Measurements from ENCODE around the gene OGN. TPM values are rescaled to one million over a fixed set of nuclear protein-coding genes. Genes with fewer than 3 reads are reported as not detected.

The OGN gene
- total and polyA plus RNA-seq, 12 donors: 3.0 to 33.2 (median 14.4) TPM

DNA sequence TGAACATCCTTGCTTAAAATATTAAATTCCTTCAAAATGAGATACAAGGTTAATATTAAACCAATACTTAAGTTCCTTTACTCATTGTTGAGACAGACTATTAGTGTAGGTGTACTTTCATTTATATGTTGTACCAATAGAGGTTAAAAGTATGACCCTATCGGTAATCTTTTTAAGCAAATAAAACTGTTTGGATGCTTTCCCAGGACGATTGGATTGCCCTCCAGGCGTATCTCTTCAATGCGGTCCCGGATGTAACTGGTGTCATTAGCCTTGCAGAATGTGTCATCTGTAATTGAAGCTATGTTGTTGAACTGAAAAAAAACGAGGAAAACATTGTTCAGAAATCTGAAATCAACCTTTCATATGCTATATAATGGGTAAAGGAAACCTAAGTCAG is 18.9 kb downstream of the OGN start:
- H3K27ac ChIP-seq: peak overlapping the region in 1 of 5 donors; percentile 6
- H3K4me3 ChIP-seq: no peak overlapping the region
- no peaks in the 10 kb centered on the region for H3K36me3 ChIP-seq (replicated peaks in 1 of 2)
- intact Hi-C loops (cut with DNase I): no loop called here
- TF ChIP-seq, protein P1, sequence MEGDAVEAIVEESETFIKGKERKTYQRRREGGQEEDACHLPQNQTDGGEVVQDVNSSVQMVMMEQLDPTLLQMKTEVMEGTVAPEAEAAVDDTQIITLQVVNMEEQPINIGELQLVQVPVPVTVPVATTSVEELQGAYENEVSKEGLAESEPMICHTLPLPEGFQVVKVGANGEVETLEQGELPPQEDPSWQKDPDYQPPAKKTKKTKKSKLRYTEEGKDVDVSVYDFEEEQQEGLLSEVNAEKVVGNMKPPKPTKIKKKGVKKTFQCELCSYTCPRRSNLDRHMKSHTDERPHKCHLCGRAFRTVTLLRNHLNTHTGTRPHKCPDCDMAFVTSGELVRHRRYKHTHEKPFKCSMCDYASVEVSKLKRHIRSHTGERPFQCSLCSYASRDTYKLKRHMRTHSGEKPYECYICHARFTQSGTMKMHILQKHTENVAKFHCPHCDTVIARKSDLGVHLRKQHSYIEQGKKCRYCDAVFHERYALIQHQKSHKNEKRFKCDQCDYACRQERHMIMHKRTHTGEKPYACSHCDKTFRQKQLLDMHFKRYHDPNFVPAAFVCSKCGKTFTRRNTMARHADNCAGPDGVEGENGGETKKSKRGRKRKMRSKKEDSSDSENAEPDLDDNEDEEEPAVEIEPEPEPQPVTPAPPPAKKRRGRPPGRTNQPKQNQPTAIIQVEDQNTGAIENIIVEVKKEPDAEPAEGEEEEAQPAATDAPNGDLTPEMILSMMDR (IDR thresholded peaks at IDR 0.05): no peak
- TF ChIP-seq POLR2A (IDR thresholded peaks at IDR 0.05): no peak
- H3K9me3 ChIP-seq (replicated peaks in 1 of 3): no peaks in the 10 kb centered on the region
- no peak for DNase-seq
- peaks cover 0 to 6% of the 10 kb centered on the region in 2 donors for H3K4me1 ChIP-seq (replicated peaks in 1 of 2)
- H3K27me3 ChIP-seq: no peaks in the 10 kb centered on the region
- WGBS, 4 donors: 62 to 72% (median 71%) methylated on average over 6 of the region's 6 CpGs

GRCh38 chr9:92385001-92385400 is 19.4 kb downstream of the OGN start:
- intact Hi-C loops (cut with DNase I): no loop called here
- no peak for DNase-seq
- TF ChIP-seq, protein P1 (IDR thresholded peaks at IDR 0.05): no peak
- no peak for TF ChIP-seq POLR2A (IDR thresholded peaks at IDR 0.05)
- H3K27ac ChIP-seq: no peak overlapping the region
- WGBS, 4 donors: 74 to 81% (median 78%) methylated on average over 3 of the region's 3 CpGs
- peaks cover 0 to 6% of the 10 kb centered on the region in 2 donors for H3K4me1 ChIP-seq (replicated peaks in 1 of 2)
- no peak overlapping the region for H3K4me3 ChIP-seq
- no peaks in the 10 kb centered on the region for H3K9me3 ChIP-seq (replicated peaks in 1 of 3)
- H3K36me3 ChIP-seq (replicated peaks in 1 of 2): no peaks in the 10 kb centered on the region
- H3K27me3 ChIP-seq: no peaks in the 10 kb centered on the region

- Histone ChIP-seq H3K4me1 (replicated peaks in 1 of 2) (peaks cover 0 to 6% of the 10 kb centered on the region in 2 donors), H3K27ac (no peak overlapping the region), H3K27me3 (no peaks in the 10 kb centered on the region), H3K4me3 (no peak overlapping the region), H3K9me3 (replicated peaks in 1 of 3) (no peaks in the 10 kb centered on the region), H3K36me3 (replicated peaks in 1 of 2) (no peaks in the 10 kb centered on the region)
- 76 to 90% (median 86%) methylated on average over 1 of the region's 1 CpG for WGBS, 4 donors
- intact Hi-C loops (cut with DNase I): no loop called here
- DNase-seq: no peak
- no peak for TF ChIP-seq POLR2A (IDR thresholded peaks at IDR 0.05)
- TF ChIP-seq, protein P1 (IDR thresholded peaks at IDR 0.05): no peak
Measured at GRCh38 chr9:92384375-92384774, 20.0 kb downstream of the OGN start.

- DNase-seq: no peak
- Histone ChIP-seq H3K27me3 (no peaks in the 10 kb centered on the region), H3K36me3 (replicated peaks in 1 of 2) (no peaks in the 10 kb centered on the region), H3K27ac (no peak overlapping the region), H3K4me3 (no peak overlapping the region), H3K9me3 (replicated peaks in 1 of 3) (no peaks in the 10 kb centered on the region), H3K4me1 (replicated peaks in 1 of 2) (peaks cover 0 to 6% of the 10 kb centered on the region in 2 donors)
- intact Hi-C loops (cut with DNase I): no loop called here
- TF ChIP-seq POLR2A (IDR thresholded peaks at IDR 0.05): no peak
- TF ChIP-seq, protein P1 (IDR thresholded peaks at IDR 0.05): no peak
- WGBS, 4 donors: 84 to 96% (median 89%) methylated on average over 2 of the region's 2 CpGs
Measured at GRCh38 chr9:92381775-92382174, 22.6 kb downstream of the OGN start.
